SK-N-SH treated with all-trans-retinoic acid at 6 μM for 48 hours (cell line): ENCODE measurements around the gene CLTRN.

ENCODE experiments used
- ARNTL ChIP-seq: fragments of 450-650 bp; formaldehyde crosslinking; IDR thresholded peaks from 2 replicates; pipeline ENCODE4 v1.5.0; 2020; ENCODE audit warnings: low read depth, mild to moderate bottlenecking, moderate library complexity, borderline replicate concordance
- BACH2 ChIP-seq: fragments of 250-450 bp; sonication (Bioruptor Pico); IDR thresholded peaks from 2 replicates; pipeline ENCODE4 v1.9.0; 2021; ENCODE audit warnings: mild to moderate bottlenecking, borderline replicate concordance
- CREB5 ChIP-seq: fragments of 250-450 bp; sonication (Bioruptor Pico); IDR thresholded peaks from 2 replicates; pipeline ENCODE4 v1.5.1; 2020; ENCODE audit warnings: low read depth, mild to moderate bottlenecking, moderate library complexity
- GLIS3 ChIP-seq: fragments of 250-450 bp; sonication (Bioruptor Pico); IDR thresholded peaks from 2 replicates; pipeline ENCODE4 v1.5.0; 2020; ENCODE audit warnings: mild to moderate bottlenecking, moderate library complexity
- ISL1 ChIP-seq: fragments of 250-450 bp; sonication (Bioruptor Pico); IDR thresholded peaks from 2 replicates; pipeline ENCODE4 v2.1.2; 2022; ENCODE audit warnings: mild to moderate bottlenecking, moderate library complexity
- RARB ChIP-seq: fragments of 250-450 bp; sonication (Bioruptor Pico); IDR thresholded peaks from 2 replicates; pipeline ENCODE4 v1.8.0; 2021; ENCODE audit warnings: mild to moderate bottlenecking, moderate library complexity
- TCF4 ChIP-seq: fragments of 250-450 bp; sonication (Bioruptor Pico); IDR thresholded peaks from 2 replicates; pipeline ENCODE4 v1.8.0; 2021; ENCODE audit warnings: mild to moderate bottlenecking, moderate library complexity, borderline replicate concordance
- TOX ChIP-seq: fragments of 250-450 bp; sonication (Bioruptor Pico); IDR thresholded peaks from 2 replicates; pipeline ENCODE4 v1.8.0; 2021; ENCODE audit warnings: mild to moderate bottlenecking, moderate library complexity, borderline replicate concordance
- ZFP3 ChIP-seq: fragments of 250-450 bp; sonication (Bioruptor Pico); IDR thresholded peaks from 2 replicates; pipeline ENCODE4 v1.5.0; 2020; ENCODE audit warnings: mild to moderate bottlenecking, moderate library complexity
- ZNF565 ChIP-seq: fragments of 450-650 bp; formaldehyde crosslinking; conservative IDR thresholded peaks from 2 replicates; pipeline ENCODE4 v1.5.0; 2020; ENCODE audit warnings: low read depth, mild to moderate bottlenecking, moderate library complexity
- TF ChIP-seq, protein P1 (sequence below): fragments of 250-450 bp; sonication (Bioruptor Pico); IDR thresholded peaks from 2 replicates; pipeline ENCODE4 v1.8.0; 2020; ENCODE audit warnings: mild to moderate bottlenecking, moderate library complexity, borderline replicate concordance

GRCh38 chrX:15607067-15607466 lies 57.5 kb downstream of the CLTRN start:
- no peak for TF ChIP-seq TOX
- TF ChIP-seq ZNF565 (CRISPR knock-in tag): no peak
- TF ChIP-seq, protein P1, sequence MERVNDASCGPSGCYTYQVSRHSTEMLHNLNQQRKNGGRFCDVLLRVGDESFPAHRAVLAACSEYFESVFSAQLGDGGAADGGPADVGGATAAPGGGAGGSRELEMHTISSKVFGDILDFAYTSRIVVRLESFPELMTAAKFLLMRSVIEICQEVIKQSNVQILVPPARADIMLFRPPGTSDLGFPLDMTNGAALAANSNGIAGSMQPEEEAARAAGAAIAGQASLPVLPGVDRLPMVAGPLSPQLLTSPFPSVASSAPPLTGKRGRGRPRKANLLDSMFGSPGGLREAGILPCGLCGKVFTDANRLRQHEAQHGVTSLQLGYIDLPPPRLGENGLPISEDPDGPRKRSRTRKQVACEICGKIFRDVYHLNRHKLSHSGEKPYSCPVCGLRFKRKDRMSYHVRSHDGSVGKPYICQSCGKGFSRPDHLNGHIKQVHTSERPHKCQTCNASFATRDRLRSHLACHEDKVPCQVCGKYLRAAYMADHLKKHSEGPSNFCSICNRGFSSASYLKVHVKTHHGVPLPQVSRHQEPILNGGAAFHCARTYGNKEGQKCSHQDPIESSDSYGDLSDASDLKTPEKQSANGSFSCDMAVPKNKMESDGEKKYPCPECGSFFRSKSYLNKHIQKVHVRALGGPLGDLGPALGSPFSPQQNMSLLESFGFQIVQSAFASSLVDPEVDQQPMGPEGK: no peak
- no peak for TF ChIP-seq CREB5 (CRISPR knock-in tag)
- no peak for TF ChIP-seq ISL1 (CRISPR knock-in tag)
- no peak for TF ChIP-seq ARNTL (CRISPR knock-in tag)
- no peak for TF ChIP-seq GLIS3
- TF ChIP-seq BACH2 (CRISPR knock-in tag): no peak
- TF ChIP-seq ZFP3 (CRISPR knock-in tag): no peak
- no peak for TF ChIP-seq RARB (CRISPR knock-in tag)
- no peak for TF ChIP-seq TCF4 (CRISPR knock-in tag)
